ENCODE measurements around the gene ARF5. TPM values are rescaled to one million over a fixed set of nuclear protein-coding genes. Genes with fewer than 3 reads are reported as not detected.

The ARF5 gene
- total RNA-seq, 2 donors from 2014 or later, result 234 to 277 TPM

GRCh38 chr7:127588697-127589482 lies 679 bp downstream of the ARF5 start:
- WGBS, 2 experiments (ENCODE audit: insufficient coverage in 1 of 2, insufficient read length in 1 of 2), result 2 to 6% methylated on average over 18 to 43 of the region's 43 CpGs
- H3K4me3 ChIP-seq (ENCODE audit: low read length), result peak overlapping the region; percentile 89
- no peaks in the 10 kb centered on the region for H3K27me3 ChIP-seq (ENCODE audit: control insufficient read depth, insufficient read depth, low read length, poor library complexity, severe bottlenecking)
- H3K4me1 Mint-ChIP-seq, result peaks cover 19% of the 10 kb centered on the region
- H3K27ac ChIP-seq (ENCODE audit: low read depth, low read length), result no peak overlapping the region
- peak; percentile 80 for TF ChIP-seq CTCF (conservative IDR thresholded peaks at IDR 0.05)
- H3K9me3 ChIP-seq (ENCODE audit: control insufficient read depth, low read length), result peaks cover 5% of the 10 kb centered on the region
- H3K36me3 ChIP-seq (ENCODE audit: control insufficient read depth, insufficient read depth, low read length), result peaks cover 22% of the 10 kb centered on the region
- peak; percentile 93 for DNase-seq
- no peaks in the 10 kb centered on the region for H3K9me3 Mint-ChIP-seq
- H3K9ac ChIP-seq (ENCODE audit: extremely low read depth, low read length, poor library complexity, severe bottlenecking), result peak overlapping the region; percentile 91
- peaks cover 13% of the 10 kb centered on the region for H3K4me1 ChIP-seq (ENCODE audit: control insufficient read depth, insufficient read depth, low read length)
- peaks cover 27% of the 10 kb centered on the region for H3K36me3 Mint-ChIP-seq (ENCODE audit: low read depth)
- peak overlapping the region; percentile 83 for H3K4me3 Mint-ChIP-seq
- peak overlapping the region; percentile 94 for H3K27ac Mint-ChIP-seq
- H3K27me3 Mint-ChIP-seq (ENCODE audit: insufficient read depth), result peaks cover 21% of the 10 kb centered on the region

DNA sequence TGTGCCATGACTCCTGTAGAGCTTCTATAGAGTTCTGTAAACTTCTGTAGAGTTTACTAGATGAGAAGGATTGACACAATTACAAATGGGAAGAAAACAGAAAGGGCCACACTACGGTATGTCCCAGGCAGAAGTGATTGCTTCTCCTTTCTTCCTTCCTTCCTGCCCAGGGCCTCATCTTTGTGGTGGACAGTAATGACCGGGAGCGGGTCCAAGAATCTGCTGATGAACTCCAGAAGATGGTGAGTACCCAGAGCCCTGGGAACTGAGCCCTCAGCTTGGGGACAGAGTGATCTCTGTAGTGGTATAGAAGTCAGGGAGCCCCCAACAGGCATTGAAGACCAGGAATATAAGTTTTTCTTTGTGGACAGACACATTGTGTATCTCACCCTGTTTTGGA lies 1.7 kb downstream of the ARF5 start:
- Mint-ChIP-seq H3K9me3 (no peaks in the 10 kb centered on the region), H3K27ac (no peak overlapping the region), H3K36me3 (ENCODE audit: low read depth) (peaks cover 24% of the 10 kb centered on the region), H3K4me3 (peak overlapping the region; percentile 83), H3K27me3 (ENCODE audit: insufficient read depth) (peaks cover 21% of the 10 kb centered on the region), H3K4me1 (peaks cover 10% of the 10 kb centered on the region)
- TF ChIP-seq CTCF (conservative IDR thresholded peaks at IDR 0.05), result no peak
- Histone ChIP-seq H3K27ac (ENCODE audit: low read depth, low read length) (no peak overlapping the region), H3K4me1 (ENCODE audit: control insufficient read depth, insufficient read depth, low read length) (peaks cover 11% of the 10 kb centered on the region), H3K4me3 (ENCODE audit: low read length) (peak overlapping the region; percentile 89), H3K9me3 (ENCODE audit: control insufficient read depth, low read length) (peaks cover 5% of the 10 kb centered on the region), H3K27me3 (ENCODE audit: control insufficient read depth, insufficient read depth, low read length, poor library complexity, severe bottlenecking) (no peaks in the 10 kb centered on the region), H3K36me3 (ENCODE audit: control insufficient read depth, insufficient read depth, low read length) (peaks cover 21% of the 10 kb centered on the region), H3K9ac (ENCODE audit: extremely low read depth, low read length, poor library complexity, severe bottlenecking) (no peak overlapping the region)
- DNase-seq, result no peak
- WGBS, 2 experiments (ENCODE audit: insufficient coverage in 1 of 2, insufficient read length in 1 of 2), result 95 to 100% methylated on average over 1 to 3 of the region's 3 CpGs

DNA sequence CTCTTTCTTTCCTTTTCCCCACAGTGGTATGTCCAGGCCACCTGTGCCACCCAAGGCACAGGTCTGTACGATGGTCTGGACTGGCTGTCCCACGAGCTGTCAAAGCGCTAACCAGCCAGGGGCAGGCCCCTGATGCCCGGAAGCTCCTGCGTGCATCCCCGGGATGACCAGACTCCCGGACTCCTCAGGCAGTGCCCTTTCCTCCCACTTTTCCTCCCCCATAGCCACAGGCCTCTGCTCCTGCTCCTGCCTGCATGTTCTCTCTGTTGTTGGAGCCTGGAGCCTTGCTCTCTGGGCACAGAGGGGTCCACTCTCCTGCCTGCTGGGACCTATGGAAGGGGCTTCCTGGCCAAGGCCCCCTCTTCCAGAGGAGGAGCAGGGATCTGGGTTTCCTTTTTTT lies 3.0 kb downstream of the ARF5 start:
- H3K27ac ChIP-seq (ENCODE audit: low read depth, low read length), result no peak overlapping the region
- no peak overlapping the region for H3K9ac ChIP-seq (ENCODE audit: extremely low read depth, low read length, poor library complexity, severe bottlenecking)
- H3K36me3 ChIP-seq (ENCODE audit: control insufficient read depth, insufficient read depth, low read length), result peaks cover 21% of the 10 kb centered on the region
- H3K4me3 ChIP-seq (ENCODE audit: low read length), result no peak overlapping the region
- peaks cover 11% of the 10 kb centered on the region for H3K4me1 ChIP-seq (ENCODE audit: control insufficient read depth, insufficient read depth, low read length)
- H3K27me3 Mint-ChIP-seq (ENCODE audit: insufficient read depth), result peaks cover 17% of the 10 kb centered on the region
- H3K4me3 Mint-ChIP-seq, result no peak overlapping the region
- DNase-seq, result no peak
- no peak for TF ChIP-seq CTCF (conservative IDR thresholded peaks at IDR 0.05)
- peaks cover under 1% of the 10 kb centered on the region for H3K9me3 ChIP-seq (ENCODE audit: control insufficient read depth, low read length)
- H3K27me3 ChIP-seq (ENCODE audit: control insufficient read depth, insufficient read depth, low read length, poor library complexity, severe bottlenecking), result no peaks in the 10 kb centered on the region
- no peak overlapping the region for H3K27ac Mint-ChIP-seq
- WGBS, 2 experiments (ENCODE audit: insufficient coverage in 1 of 2, insufficient read length in 1 of 2), result 97% methylated on average over 7 of the region's 7 CpGs; no CpG with 5 or more reads in 1 of the 2 experiments
- H3K9me3 Mint-ChIP-seq, result no peaks in the 10 kb centered on the region
- peaks cover 7% of the 10 kb centered on the region for H3K4me1 Mint-ChIP-seq
- peaks cover 24% of the 10 kb centered on the region for H3K36me3 Mint-ChIP-seq (ENCODE audit: low read depth)
